AG04449 (cell line): Measurements from ENCODE around the gene NCAN.

Source experiments
- CTCF ChIA-PET: fragments of 350-600 bp; formaldehyde crosslinking; extraction: SDS; loops from one replicate; lab custom pipeline; 2021; ENCODE audit warnings: antibody characterized with exemption; lab: Yijun Ruan, JAX
- POLR2A ChIA-PET: fragments of 400-600, 350-600 bp; formaldehyde crosslinking; extraction: SDS; loops from one replicate; lab custom pipeline; 2020; ENCODE audit warnings: antibody characterized with exemption, inconsistent platforms; lab: Yijun Ruan, JAX
- DNase-seq: peaks from one replicate; pipeline ENCODE4 v3.0.0-alpha.2; 2010; ENCODE audit warnings: low read depth, low spot score
- H3K4me3 ChIP-seq: 2 replicates; pipeline ENCODE4 v1.5.1; 2011; ENCODE audit warnings: low read depth, mild to moderate bottlenecking, control low read depth, low read length
- CTCF ChIP-seq: IDR thresholded peaks from one replicate; pipeline ENCODE4 v1.5.1; 2011; ENCODE audit warnings: mild to moderate bottlenecking, moderate library complexity, low read length, control low read depth, inconsistent platforms; ENCODE audit not compliant: insufficient read depth; ENCODE audit errors: missing control alignments

Gene NCAN

GRCh38 chr19:19267305-19267704, 55.5 kb downstream of the NCAN start:
- ChIA-PET POLR2A (no interaction called here), CTCF (no interaction called here)
- no peak overlapping the region for H3K4me3 ChIP-seq
- no peak for TF ChIP-seq CTCF
- no peak for DNase-seq

GRCh38 chr19:19268453-19269385, 57.0 kb downstream of the NCAN start:
- DNase-seq, result no peak
- no peak for TF ChIP-seq CTCF
- ChIA-PET POLR2A (no interaction called here), CTCF (no interaction called here)
- no peak overlapping the region for H3K4me3 ChIP-seq

- POLR2A ChIA-PET, result interaction anchor here (0.9 kb wide), 1 partner anchor 29 kb away, joined by 3 read pairs; no protein-coding TSS in a partner anchor
- TF ChIP-seq CTCF, result no peak
- DNase-seq, result no peak
- H3K4me3 ChIP-seq, result no peak overlapping the region
- CTCF ChIA-PET, result no interaction called here
These were observed 58.4 kb downstream of the NCAN start for GRCh38 chr19:19269952-19270694.

GRCh38 chr19:19270749-19271571, 59.2 kb downstream of the NCAN start:
- no peak for TF ChIP-seq CTCF
- no peak overlapping the region for H3K4me3 ChIP-seq
- no peak for DNase-seq
- ChIA-PET CTCF (no interaction called here), POLR2A (interaction anchor here (0.9 kb wide), 1 partner anchor 28 kb away, joined by 3 read pairs; no protein-coding TSS in a partner anchor)

- peak overlapping the region; percentile 49 for H3K4me3 ChIP-seq
- CTCF ChIA-PET, result no interaction called here
These were observed 60.3 kb downstream of the NCAN start for GRCh38 chr19:19271828-19272599.

More at GRCh38 chr19:19271828-19272599, 60.3 kb downstream of the NCAN start:
- no peak for DNase-seq
- POLR2A ChIA-PET, result no interaction called here
- TF ChIP-seq CTCF, result no peak
